ENCODE measurements around the gene POU2F3.

Gene POU2F3

DNA sequence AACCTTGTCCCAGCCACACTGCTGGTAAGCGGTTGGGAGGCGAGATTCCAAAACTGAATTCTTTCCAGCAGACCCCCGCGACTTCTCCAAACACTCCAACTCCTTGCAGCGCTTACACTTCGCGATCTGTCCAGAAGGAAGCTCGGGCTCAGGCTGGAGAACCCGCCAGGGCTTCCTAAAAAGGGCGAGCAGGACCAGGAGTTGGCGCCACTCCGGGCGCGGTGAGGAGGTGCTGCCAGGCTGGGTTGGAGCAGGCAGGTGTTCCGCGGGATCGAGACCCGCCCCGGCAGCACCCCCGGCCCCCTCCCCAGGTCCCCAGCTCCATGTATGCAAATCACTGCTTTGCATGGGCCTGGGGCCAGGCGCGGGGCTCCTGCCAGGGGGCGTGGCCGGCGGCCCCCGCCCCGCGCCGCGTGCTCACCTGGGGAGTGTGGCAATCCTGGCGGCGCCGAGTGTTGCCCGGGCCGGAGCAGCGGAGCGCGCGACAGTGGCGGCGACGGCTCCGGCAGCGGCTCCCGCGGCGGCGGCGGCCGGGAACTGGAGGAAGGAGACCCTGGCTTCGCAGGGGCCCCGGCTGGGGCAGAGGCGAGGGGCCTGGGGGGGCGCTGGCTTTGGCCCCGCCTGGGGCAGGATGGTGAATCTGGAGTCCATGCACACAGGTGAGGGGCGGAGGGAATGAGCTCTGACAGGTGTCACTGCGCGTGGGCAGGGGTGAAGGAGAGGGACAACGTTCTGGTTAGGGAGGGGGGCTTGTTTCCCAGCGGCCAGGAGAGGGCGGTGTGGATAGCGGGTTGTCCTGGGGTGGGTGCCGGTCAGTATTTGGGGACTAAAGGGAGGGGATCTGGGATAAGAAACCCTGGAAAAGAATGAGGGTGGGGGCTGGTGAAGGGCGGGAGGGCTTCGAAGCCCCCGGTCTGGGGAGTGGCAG lies at the start of gene POU2F3:
POU2F3 (plus strand) TSS at position 428 of the 928 bp plus-strand sequence; CDS start at position 632, 204 bp downstream.
- DNase-seq: no peak

DNA sequence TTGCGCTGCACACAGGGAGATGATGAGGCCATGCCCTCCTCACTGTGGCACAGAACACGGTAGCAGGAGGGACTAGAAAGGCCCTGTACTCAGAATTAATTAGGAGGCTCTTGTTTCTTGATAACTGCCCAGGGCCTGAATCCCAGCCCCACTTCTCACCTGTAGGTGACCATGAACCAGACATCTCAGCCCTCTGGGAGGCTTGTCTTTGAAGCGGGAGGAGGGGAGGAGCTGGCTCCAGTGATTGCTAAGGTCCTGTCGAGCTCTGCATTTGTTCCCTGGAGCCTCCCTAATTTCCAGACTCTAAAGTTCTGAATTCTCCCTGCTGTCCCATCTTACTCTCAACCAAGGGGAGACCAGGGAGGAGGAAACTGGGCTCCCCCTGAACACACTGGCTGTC lies 48.9 kb upstream of the POU2F3 start:
- no peak for DNase-seq

GRCh38 chr11:120192831-120193625 lies 46.9 kb upstream of the POU2F3 start:
- DNase-seq: no peak

- no peak for DNase-seq
These were observed 45.8 kb upstream of the POU2F3 start for GRCh38 chr11:120194166-120194565.

DNA sequence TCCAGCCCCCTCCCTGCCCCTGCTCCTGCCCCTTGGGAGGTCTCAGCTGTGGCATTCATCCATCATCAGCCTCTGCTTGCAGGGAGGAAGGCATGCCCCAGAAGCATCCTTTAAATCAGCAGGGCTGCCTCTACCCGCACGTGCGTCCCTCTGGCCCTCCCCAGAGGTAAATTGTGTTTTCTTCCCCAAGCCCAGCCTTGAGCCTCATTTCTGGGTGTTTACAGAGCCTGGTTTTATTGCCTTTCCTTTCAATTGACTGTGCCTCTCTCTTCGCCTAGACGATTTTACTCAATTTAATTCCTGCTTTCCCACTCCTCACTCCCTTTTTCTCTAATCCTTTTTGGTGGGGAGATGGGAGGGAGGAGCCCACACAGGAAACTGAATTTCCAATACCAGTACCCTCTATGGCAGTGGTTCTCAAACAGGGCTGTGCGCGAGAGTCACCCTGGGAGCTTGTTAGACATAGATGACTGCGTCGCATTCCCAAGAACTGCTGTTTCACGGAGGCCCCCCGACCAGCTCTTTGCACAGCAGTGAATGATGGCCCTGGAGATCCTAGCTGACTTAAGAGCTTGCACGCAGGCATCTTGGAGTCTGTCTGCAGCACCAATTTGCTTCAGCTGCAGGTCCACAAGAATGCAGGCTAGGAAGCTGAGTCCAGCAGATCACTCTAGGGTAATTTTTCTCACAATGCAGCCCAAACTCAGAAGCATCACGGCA lies 44.2 kb upstream of the POU2F3 start:
- no peak for DNase-seq

- DNase-seq: no peak
These were observed 43.1 kb upstream of the POU2F3 start for GRCh38 chr11:120196826-120197225.

- DNase-seq: no peak
These were observed 42.6 kb upstream of the POU2F3 start for GRCh38 chr11:120197251-120197891.

GRCh38 chr11:120197977-120198376 lies 42.0 kb upstream of the POU2F3 start:
- DNase-seq: no peak

DNA sequence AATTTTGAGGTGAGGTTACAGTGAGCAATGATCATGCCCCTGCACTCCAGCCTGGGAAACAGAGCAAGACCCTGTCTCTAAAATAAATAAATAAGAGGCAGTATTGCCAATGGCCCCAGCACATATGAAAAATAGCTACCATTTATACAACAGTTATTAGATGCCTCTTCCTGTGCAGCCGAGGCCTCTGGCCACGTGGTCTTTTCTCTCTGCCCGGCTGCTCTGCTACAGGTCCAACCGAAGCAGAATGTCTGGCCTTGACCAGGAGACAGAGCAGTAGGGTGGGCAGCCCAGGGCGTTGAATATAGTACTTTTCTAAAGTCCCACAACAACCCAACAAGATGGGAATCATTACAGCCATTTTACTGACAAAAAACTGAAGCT lies 41.5 kb upstream of the POU2F3 start:
- DNase-seq: no peak

DNA sequence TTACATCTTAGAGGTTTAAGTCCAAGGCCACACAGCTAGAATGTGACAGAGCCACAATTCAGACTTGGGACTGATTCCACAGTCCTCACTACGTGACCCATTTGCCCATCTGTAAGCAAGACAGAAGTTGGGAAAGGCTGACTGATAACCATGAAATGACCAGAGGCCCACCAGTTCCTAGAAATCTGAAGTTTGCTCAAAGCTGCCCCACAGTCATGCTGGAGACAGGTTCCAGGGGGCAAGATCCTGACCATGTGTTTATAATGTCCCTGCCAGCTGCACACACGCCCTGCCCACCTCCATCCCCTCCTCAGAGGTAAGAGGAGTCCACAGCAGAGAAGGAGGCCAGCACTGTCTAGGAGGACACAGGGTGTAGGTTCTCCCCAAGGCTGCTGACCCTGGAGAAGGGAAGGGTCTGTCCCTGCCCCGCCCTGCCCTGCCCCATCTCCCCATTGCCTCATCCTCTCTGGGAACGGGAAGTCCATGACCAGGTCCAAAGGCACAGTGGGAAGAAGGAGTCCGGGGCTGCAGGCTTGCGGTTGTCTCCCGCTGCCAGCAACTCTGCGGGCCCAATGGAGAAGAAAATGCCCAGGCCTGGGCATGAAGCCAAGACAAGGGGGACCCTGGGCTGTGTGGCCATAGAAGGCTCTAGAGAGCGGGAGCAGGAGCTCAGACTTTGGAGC lies 41.0 kb upstream of the POU2F3 start:
- no peak for DNase-seq

GRCh38 chr11:120199613-120200012 lies 40.3 kb upstream of the POU2F3 start:
- DNase-seq: no peak

GRCh38 chr11:120200677-120201076 lies 39.3 kb upstream of the POU2F3 start:
- DNase-seq: no peak

- no peak for DNase-seq
These were observed 38.3 kb upstream of the POU2F3 start for GRCh38 chr11:120201653-120202052.

GRCh38 chr11:120203626-120204025 lies 36.3 kb upstream of the POU2F3 start:
- DNase-seq: no peak

GRCh38 chr11:120205596-120206161 lies 34.3 kb upstream of the POU2F3 start:
- no peak for DNase-seq

DNA sequence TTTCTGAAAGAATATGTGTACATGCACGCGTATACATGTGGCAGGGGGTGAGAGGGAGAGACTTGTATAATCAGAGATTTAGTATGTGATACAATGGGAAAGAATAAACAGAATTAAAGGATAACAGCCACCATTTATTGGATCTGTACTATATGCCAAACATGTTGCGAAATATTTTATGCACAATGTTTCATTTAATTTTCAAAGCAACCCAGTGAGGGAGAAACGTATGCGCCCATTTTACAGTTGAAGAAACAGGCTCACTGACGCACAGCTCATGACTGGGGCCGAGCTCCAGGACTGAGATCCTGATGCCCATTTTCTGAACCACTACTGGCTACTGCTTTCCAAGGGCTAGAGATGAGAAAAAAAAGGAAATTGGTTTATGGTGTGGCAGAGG lies 32.4 kb upstream of the POU2F3 start:
- no peak for DNase-seq

- DNase-seq: no peak
These were observed 31.9 kb upstream of the POU2F3 start for GRCh38 chr11:120208001-120208441.

GRCh38 chr11:120208777-120209176 lies 31.2 kb upstream of the POU2F3 start:
- DNase-seq: no peak

DNA sequence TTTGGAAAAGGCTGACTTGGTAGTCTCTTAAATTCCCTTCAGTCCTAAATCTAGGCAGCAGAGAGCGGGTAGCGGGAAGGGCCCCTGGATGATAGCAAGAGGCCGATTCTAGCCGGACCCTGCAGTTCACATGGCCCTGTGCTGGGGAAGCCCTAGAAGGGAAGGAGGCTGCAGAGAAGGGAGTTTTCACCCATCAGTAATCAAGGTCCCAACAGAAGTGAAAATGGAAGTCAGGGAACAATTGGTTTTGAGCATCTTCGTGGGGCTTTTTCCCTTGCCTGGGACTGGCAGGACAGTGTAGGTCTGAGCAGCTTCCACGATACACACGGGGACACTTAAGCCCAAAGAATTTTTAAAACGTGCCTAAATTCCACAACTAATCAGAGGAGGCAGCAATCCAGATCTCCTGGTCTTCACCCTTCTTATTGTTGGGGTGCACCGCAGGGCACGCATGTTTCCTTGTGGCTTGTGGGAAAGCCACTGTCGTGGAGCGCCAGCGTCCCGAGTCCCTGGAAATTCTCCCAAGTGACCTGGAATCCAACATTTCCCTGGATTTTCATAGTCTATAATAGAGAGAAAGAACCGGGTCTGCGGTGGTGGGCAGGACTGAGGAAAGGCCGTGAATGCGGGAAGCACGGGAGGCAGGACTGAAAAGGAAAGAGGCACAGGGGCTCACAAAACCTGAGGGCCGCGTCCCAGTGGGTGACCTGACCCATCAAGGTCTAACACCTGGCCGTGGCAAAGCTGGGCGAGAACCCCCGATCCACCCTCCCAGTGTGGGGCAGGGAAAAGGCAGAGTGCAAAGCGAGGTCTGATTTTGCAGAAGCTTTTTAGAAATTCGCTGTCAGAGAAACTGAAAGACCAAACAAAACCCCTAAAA lies 30.0 kb upstream of the POU2F3 start:
- no peak for DNase-seq
